Measurements from ENCODE around the gene ENO3.

- no peak for TF ChIP-seq CTCF (conservative IDR thresholded peaks at IDR 0.05)
- no peak for TF ChIP-seq EZH2 (IDR thresholded peaks at IDR 0.05; ENCODE audit: low read depth)
Observed at GRCh38 chr17:4921320-4921719, 29.6 kb upstream of the ENO3 start.

Data from PC-9 (cell line).